Fibroblast of pulmonary artery (primary cell): Measurements from ENCODE around the gene SDF4.

ENCODE experiments used
- DNase-seq: peaks from one replicate; pipeline ENCODE4 v3.0.0-alpha.2; 2010; ENCODE audit warnings: low read depth
- H3K4me3 ChIP-seq: replicated peaks from 2 replicates; pipeline ENCODE4 v1.5.1; 2011; ENCODE audit warnings: low read depth, mild to moderate bottlenecking, control low read depth, low read length, moderate library complexity
- CTCF ChIP-seq: IDR thresholded peaks from 2 replicates; pipeline ENCODE4 v1.5.1; 2011; ENCODE audit warnings: mild to moderate bottlenecking, control low read depth, low read length, inconsistent platforms; ENCODE audit errors: missing control alignments

SDF4 gene

GRCh38 chr1:1228187-1228586, 3.6 kb downstream of the SDF4 start:
- H3K4me3 ChIP-seq = no peak overlapping the region
- TF ChIP-seq CTCF = no peak
- no peak for DNase-seq

- no peak overlapping the region for H3K4me3 ChIP-seq
- no peak for DNase-seq
- TF ChIP-seq CTCF = no peak
Observed at GRCh38 chr1:1227386-1227785, 4.4 kb downstream of the SDF4 start.

- no peak for DNase-seq
- H3K4me3 ChIP-seq = no peak overlapping the region
- no peak for TF ChIP-seq CTCF
Observed at GRCh38 chr1:1226566-1227362, 5.0 kb downstream of the SDF4 start.

GRCh38 chr1:1225913-1226312, 5.9 kb downstream of the SDF4 start:
- no peak for DNase-seq
- no peak for TF ChIP-seq CTCF
- H3K4me3 ChIP-seq = no peak overlapping the region

- no peak for TF ChIP-seq CTCF
- no peak for DNase-seq
- no peak overlapping the region for H3K4me3 ChIP-seq
Observed at GRCh38 chr1:1225238-1225845, 6.5 kb downstream of the SDF4 start.

- no peak for TF ChIP-seq CTCF
- no peak for DNase-seq
- no peak overlapping the region for H3K4me3 ChIP-seq
Observed at GRCh38 chr1:1223891-1224290, 7.9 kb downstream of the SDF4 start.
